Renal pelvis (tissue), 4 donors: ENCODE data around the gene ANAPC2. TPM values are rescaled to one million over a fixed set of nuclear protein-coding genes. Genes with fewer than 3 reads are reported as not detected.
A peak's percentile ranks its signal among the peaks of the same experiment; 100 is the strongest.

Experiments used
- DNase-seq: peaks from one replicate; pipeline ENCODE4 v3.0.0-alpha.2; 2013
- polyA plus RNA-seq, 3 donors: library from polyadenylated mRNA; unstranded; fragments of 120-200 nt; gene quantifications; one replicate each; pipeline ENCODE4 v1.2.1, GENCODE V29; 2013; ENCODE audit not compliant: insufficient read length in 3 of 3

Gene ANAPC2
- polyA plus RNA-seq, 3 donors, result 46.2 to 55.9 (median 51.3) TPM

- no peak for DNase-seq
Measured at GRCh38 chr9:137218212-137218753, 29.9 kb upstream of the ANAPC2 start.

GRCh38 chr9:137217276-137218211, 29.2 kb upstream of the ANAPC2 start:
- DNase-seq, result no peak

GRCh38 chr9:137216188-137216965, 28.0 kb upstream of the ANAPC2 start:
- DNase-seq, result no peak

- DNase-seq, result no peak
Measured at GRCh38 chr9:137215196-137215986, 27.0 kb upstream of the ANAPC2 start.

GRCh38 chr9:137214620-137215019, 26.3 kb upstream of the ANAPC2 start:
- no peak for DNase-seq

GRCh38 chr9:137213160-137214060, 25.1 kb upstream of the ANAPC2 start:
- no peak for DNase-seq

GRCh38 chr9:137212520-137212919, 24.2 kb upstream of the ANAPC2 start:
- DNase-seq, result no peak

- no peak for DNase-seq
Measured at GRCh38 chr9:137211532-137211931, 23.2 kb upstream of the ANAPC2 start.

- DNase-seq, result no peak
Measured at GRCh38 chr9:137206602-137207001, 18.2 kb upstream of the ANAPC2 start.

- DNase-seq, result peak; percentile 90
Measured at GRCh38 chr9:137205126-137206069, 17.0 kb upstream of the ANAPC2 start, which contains the start of the genes NDOR1 and TMEM203. TSS of gene NDOR1 (plus strand) at chr9:137205700. CDS start at chr9:137205778, 78 bp downstream. TSS of gene TMEM203 (minus strand) at chr9:137205648. CDS start at chr9:137205414, 234 bp downstream.

- DNase-seq, result no peak
Measured at GRCh38 chr9:137204731-137205125, 16.4 kb upstream of the ANAPC2 start.

- no peak for DNase-seq
Measured at GRCh38 chr9:137202966-137203365, 14.6 kb upstream of the ANAPC2 start.

- no peak for DNase-seq
Measured at GRCh38 chr9:137201205-137201868, 13.0 kb upstream of the ANAPC2 start.

- DNase-seq, result peak; percentile 99
Measured at GRCh38 chr9:137200311-137201204, 12.2 kb upstream of the ANAPC2 start, which contains the start of gene TPRN. TSS of gene TPRN (minus strand) at chr9:137200741. CDS start at chr9:137200711, 30 bp downstream.

- no peak for DNase-seq
Measured at GRCh38 chr9:137199411-137200121, 11.2 kb upstream of the ANAPC2 start.

GRCh38 chr9:137198902-137199283, 10.5 kb upstream of the ANAPC2 start:
- DNase-seq, result no peak
